HG03354 (cell line): ENCODE data around the gene FAM83G.
"Not testable (repeated sequence)": the region's sequence is repeated elsewhere in the genome, so short reads cannot be mapped to it uniquely, and the experiment has no call there.

Source experiments
- ATAC-seq: cut with Tn5 transposase; IDR thresholded peaks from one replicate; pipeline ENCODE4 v1.9.1; 2021; ENCODE audit warnings: mild to moderate bottlenecking; ENCODE audit not compliant: unreplicated experiment, poor library complexity, severe bottlenecking

The FAM83G gene

DNA sequence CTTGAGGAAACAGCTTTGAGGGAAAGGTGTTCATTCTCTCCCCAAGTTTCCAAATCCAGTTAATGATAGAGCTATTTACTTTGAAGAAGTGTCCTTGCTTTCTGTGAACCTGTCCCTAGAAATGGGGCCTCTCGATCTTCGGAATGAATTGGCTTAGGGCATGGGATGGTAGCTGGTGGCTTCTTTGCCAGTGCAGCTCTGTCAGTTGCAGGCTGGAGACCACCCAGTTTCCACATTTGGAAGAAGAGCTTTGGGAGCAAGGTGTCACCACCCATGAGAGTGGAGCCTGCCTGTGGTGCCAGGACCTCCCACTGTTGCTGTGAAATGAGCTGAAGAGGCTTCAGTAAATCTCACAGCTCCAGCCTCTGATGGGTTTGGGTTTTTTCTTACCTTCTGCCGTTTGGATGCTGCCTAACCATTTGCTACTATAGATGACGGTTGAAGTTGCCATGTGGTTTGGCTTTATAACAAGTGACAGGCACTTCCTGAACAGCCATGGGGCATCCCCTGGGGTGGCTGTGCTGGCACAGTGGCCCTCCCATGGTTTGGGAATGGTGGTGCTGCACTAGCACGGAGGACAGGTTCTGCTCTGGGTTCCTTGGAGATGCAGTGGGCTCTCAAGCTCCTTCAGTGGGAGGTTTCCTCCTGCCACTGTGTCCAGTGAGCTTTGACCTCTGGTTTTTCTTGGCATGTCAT lies 72.1 kb downstream of the FAM83G start:
- ATAC-seq, result no peak

DNA sequence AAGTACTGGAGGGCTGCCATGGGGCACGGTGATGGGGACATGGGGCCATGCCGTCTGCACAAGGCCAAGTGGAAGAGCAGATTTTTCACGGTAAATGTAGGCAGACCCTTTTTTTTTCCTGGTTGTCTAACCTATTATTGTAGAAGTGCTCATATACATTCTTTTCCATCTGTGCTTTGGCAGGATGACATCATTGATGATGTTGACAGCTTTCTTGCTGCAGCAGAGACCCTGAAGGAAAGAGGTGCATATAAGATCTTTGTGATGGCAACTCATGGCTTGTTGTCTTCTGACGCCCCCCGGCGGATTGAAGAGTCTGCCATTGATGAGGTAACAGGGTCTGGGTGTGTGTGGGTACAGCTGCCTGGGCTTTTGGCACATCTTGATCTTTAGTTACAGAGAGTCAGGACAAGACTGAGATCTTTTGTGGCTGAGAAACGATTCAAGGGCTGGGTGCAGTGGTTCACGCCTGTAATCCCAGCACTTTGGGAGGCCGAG lies 75.9 kb downstream of the FAM83G start:
- ATAC-seq, result no peak

DNA sequence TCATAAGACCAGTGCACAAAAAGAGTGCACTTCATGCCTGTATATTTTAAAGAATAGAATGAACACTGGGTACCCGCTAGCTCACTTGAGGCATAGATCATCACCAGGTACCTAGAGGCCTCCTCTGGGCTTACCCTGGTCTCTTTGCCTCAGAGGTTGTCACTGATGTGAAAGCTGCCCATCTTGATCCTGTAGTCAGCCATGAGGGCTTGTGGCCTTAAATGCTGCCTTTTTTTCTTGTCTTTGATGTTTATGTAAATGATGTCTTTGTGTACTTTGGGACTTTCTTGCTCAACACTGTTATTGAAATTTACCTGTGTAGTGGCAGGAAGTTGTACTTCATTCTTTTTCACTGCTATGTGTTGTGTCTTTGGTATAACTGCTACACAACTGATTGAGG lies 79.4 kb downstream of the FAM83G start:
- ATAC-seq, result no peak

DNA sequence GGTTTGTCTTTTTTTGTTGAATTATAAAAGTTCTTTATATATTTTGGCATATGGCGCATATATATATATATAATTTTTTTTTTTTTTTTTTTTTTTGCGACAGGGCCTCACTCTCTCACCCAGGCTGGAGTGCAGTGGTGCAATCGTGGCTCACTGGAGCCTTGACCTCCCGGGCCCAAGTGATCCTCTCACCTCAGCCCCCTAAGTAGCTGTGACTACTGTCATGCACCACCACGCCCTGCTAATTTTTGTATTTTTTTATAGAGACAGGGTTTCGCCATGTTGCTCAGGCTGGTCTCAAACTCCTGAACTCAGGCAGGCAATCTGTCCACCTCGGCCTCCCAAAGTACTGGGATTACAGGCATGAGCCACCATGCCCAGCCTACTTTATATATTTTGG lies 82.0 kb downstream of the FAM83G start:
- not testable (repeated sequence) for ATAC-seq

DNA sequence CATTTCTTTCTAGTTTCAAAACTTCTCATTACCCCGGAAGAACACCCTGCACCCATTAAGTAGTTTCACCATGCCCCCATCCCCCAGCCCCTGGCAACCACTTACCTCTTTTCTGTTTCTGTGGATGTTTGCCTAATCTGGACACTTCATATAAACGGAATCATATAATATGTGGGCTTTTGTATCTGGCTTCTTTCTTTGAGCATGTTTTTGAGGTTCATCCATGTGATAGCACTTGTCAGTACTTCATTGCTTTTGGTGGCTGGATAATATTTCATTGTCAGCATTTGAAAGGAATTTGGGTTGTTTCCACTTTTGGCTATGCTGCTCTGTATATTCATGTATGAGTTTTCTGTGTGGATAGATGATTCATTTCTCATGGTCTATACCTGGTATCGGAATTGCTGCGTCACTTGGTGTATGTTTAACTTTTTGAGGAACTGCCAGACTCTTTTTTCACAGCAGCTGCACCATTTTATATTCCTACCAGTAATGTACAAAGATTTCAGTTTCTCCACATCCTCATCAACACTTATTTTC lies 82.6 kb downstream of the FAM83G start:
- peak; percentile 77 for ATAC-seq

DNA sequence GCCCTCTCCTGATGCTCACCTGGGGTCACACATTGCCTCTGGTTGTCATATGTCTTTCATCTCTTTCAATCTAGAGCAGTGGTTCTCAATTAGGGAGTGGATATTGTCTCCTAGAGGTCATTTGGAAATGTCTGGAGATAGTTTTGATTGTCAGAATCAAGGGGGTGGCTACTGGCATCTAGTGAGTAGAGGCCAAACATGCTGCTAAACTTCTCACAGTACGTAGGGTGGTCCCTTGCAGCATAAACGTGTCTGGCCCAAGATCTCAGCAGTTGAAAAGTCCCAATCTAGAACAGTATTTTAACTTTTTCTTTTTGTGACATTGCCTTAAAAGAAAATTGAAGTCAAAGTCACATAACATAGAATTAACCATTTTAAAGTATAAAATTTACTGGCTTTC lies 83.1 kb downstream of the FAM83G start:
- ATAC-seq, result no peak

DNA sequence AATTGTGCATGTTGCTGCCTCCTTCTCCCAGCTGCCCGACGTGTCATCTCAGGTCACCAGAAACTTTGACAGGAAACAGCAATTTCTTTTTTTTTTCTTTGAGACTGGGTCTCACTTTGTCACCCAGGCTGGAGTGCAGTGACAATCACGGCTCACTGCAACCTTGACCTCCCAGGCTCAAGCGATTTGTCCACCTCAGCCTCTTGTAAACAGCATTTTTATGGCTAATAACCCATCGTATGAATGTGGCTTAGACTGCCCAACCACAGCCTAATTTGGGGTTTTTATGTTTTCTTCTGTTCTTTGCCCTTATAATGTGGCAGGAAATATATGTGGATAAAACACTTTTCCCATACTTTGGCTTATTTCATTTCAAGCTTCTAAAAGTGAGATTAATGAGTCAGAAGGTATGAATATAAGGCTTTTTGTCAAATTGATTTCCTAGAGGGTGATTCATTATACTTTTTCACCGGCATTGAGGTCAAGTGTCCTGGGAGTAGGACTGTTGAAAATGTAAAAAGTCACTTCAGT lies 83.6 kb downstream of the FAM83G start:
- no peak for ATAC-seq

DNA sequence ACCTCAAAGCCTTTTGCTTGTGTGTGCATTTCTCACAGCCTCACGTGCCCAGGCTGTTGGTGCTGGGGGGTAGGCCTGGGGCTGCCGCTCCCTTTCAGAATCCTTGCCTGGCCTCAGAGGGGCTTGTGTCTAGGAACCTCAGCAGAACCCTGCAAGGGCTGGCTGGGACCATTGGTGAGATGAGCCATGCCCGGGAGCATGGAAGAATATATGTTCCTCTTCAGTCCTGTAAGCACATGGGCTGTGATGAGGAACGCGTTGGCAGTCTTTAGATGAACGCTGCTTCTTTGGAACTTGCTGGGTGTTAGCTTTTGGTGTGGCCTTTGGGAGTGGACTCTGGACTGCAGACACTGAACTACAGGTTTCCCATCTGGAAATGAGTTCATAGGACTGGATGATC lies 84.6 kb downstream of the FAM83G start:
- no peak for ATAC-seq
